Karpas-422 (cell line): Measurements from ENCODE around the gene ACTN1. TPM values are rescaled to one million over a fixed set of nuclear protein-coding genes. Genes with fewer than 3 reads are reported as not detected.

Experiments
- DNase-seq: peaks from one replicate; pipeline ENCODE4 v3.0.0-alpha.2; 2015
- H2AFZ ChIP-seq: fragments of 200-600 bp; sonication (generic); 2 replicates; pipeline ENCODE4 v1.6.1; 2014; ENCODE audit warnings: antibody characterized with exemption, low read length, mixed read lengths
- H3K27ac ChIP-seq: fragments of 200-600 bp; sonication (generic); 2 replicates; pipeline ENCODE4 v1.5.1; 2014; ENCODE audit warnings: mild to moderate bottlenecking, low read length, moderate library complexity
- H3K27me3 ChIP-seq: fragments of 200-600 bp; sonication (generic); 2 replicates; pipeline ENCODE4 v1.6.1; 2014; ENCODE audit warnings: low read length, mixed read lengths
- H3K36me3 ChIP-seq: fragments of 200-600 bp; sonication (generic); 2 replicates; pipeline ENCODE4 v1.6.1; 2014; ENCODE audit warnings: low read length, mixed read lengths; ENCODE audit not compliant: insufficient read depth
- H3K4me1 ChIP-seq: fragments of 200-600 bp; sonication (generic); 2 replicates; pipeline ENCODE4 v1.6.1; 2014; ENCODE audit warnings: mild to moderate bottlenecking, low read length, mixed read lengths
- H3K4me2 ChIP-seq: fragments of 200-600 bp; sonication (generic); 2 replicates; pipeline ENCODE4 v1.6.1; 2014; ENCODE audit warnings: low read length, low read depth, mild to moderate bottlenecking; ENCODE audit not compliant: poor library complexity, severe bottlenecking
- H3K4me3 ChIP-seq: fragments of 200-600 bp; sonication (generic); 2 replicates; pipeline ENCODE4 v1.5.1; 2014; ENCODE audit warnings: mild to moderate bottlenecking, antibody characterized with exemption, low read length, mixed read lengths
- H3K79me2 ChIP-seq: fragments of 200-600 bp; sonication (generic); 2 replicates; pipeline ENCODE4 v1.6.1; 2014; ENCODE audit warnings: mild to moderate bottlenecking, low read length, mixed read lengths
- H3K9ac ChIP-seq: fragments of 200-600 bp; sonication (generic); 2 replicates; pipeline ENCODE4 v1.6.0; 2014; ENCODE audit warnings: low read length
- H3K9me2 ChIP-seq: fragments of 200-600 bp; sonication (generic), shearing (Covaris generic); replicated peaks from 2 replicates; pipeline ENCODE4 v1.6.0; 2014; ENCODE audit warnings: mild to moderate bottlenecking, low read length, moderate library complexity; ENCODE audit not compliant: insufficient read depth
- H3K9me3 ChIP-seq: fragments of 300-700, 200-600 bp; sonication (generic); 2 replicates; pipeline ENCODE4 v1.6.1; 2014; ENCODE audit warnings: low read length, mixed read lengths
- H4K20me1 ChIP-seq: fragments of 200-600 bp; sonication (generic); 2 replicates; pipeline ENCODE4 v1.6.1; 2014; ENCODE audit warnings: mild to moderate bottlenecking, antibody characterized with exemption, low read length, low read depth; ENCODE audit not compliant: insufficient read depth
- total RNA-seq: library from RNA; depleted of rRNA; stranded (reverse); fragments of >200 nt; shearing (Covaris generic); gene quantifications from 2 replicates; pipeline ENCODE4 v1.2.3, GENCODE V29; 2014; ENCODE audit warnings: low replicate concordance

Gene ACTN1
- total RNA-seq, 1 experiment from 2014 or later = not detected

DNA sequence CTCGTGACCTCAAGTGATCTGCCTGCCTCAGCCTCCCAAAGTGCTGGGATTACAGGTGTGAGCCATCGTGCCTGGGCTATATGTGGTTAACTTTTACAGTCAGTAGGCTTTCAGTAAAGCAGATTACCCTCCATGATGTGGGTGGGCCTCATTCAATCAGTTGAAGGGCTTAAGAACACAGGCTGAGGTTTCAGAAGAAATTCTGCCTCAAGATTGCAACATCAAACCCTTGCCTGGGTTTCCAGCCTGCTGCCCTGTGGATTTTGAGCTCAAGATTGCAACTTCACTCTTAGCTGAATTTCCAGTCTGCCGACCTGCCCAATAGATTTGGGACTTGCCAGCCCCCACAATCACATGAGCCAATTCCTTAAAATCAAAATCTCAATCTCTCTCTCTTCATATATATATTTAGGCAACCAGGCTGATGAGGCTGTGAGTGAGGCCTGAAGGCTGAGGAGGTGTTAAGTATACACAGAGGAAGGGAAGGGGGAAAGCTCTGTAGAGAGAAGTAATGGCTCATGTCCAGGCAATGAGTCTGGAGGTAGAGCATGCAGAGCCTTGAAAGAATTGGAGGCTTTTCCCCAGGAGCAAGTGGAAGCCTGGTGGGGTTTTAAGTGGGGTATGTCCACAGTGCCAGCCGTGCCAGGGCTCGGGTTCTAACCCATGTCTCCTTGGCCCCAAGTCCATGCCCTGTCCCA is 33.3 kb upstream of the ACTN1 start:
- no peaks in the 10 kb centered on the region for H3K79me2 ChIP-seq
- no peak overlapping the region for H3K27ac ChIP-seq
- H3K36me3 ChIP-seq = no peaks in the 10 kb centered on the region
- H4K20me1 ChIP-seq = no peaks in the 10 kb centered on the region
- no peaks in the 10 kb centered on the region for H3K27me3 ChIP-seq
- H3K4me2 ChIP-seq = no peak overlapping the region
- H3K9ac ChIP-seq = no peak overlapping the region
- H3K4me3 ChIP-seq = no peak overlapping the region
- no peaks in the 10 kb centered on the region; the same call in 1 of the 2 replicates for H3K4me1 ChIP-seq
- H3K9me3 ChIP-seq = no peaks in the 10 kb centered on the region
- H3K9me2 ChIP-seq = no peaks in the 10 kb centered on the region
- DNase-seq = no peak
- H2AFZ ChIP-seq = no peak overlapping the region

DNA sequence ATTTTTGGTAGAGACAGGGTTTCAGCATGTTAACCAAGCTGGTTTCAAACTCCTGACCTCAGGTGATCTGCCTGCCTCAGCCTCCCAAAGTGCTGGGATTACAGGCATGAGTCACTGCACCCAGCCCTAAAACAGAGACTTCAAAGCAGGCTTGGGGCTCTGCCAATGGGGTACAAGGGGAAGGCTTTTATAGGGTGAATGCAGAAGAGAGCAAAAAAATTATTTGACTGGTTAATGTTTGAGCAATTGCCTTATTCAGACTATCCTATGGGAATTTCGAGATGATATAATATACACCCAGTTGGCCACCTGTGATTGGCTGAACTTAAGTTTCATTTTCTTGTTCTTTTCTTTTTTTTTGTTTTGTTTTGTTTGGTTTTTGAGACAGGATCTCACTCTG is 31.5 kb upstream of the ACTN1 start:
- Histone ChIP-seq H3K36me3 (no peaks in the 10 kb centered on the region), H3K9me2 (no peaks in the 10 kb centered on the region), H3K4me2 (no peak overlapping the region), H3K27me3 (0 out of 2 replicates have a peak, but pooled peaks cover 2% of the 10 kb centered on the region), H3K4me3 (no peak overlapping the region), H3K9ac (no peak overlapping the region), H2AFZ (no peak overlapping the region), H4K20me1 (no peaks in the 10 kb centered on the region), H3K4me1 (no peaks in the 10 kb centered on the region; the same call in 1 of the 2 replicates), H3K9me3 (no peaks in the 10 kb centered on the region), H3K79me2 (no peaks in the 10 kb centered on the region), H3K27ac (no peak overlapping the region)
- no peak for DNase-seq

DNA sequence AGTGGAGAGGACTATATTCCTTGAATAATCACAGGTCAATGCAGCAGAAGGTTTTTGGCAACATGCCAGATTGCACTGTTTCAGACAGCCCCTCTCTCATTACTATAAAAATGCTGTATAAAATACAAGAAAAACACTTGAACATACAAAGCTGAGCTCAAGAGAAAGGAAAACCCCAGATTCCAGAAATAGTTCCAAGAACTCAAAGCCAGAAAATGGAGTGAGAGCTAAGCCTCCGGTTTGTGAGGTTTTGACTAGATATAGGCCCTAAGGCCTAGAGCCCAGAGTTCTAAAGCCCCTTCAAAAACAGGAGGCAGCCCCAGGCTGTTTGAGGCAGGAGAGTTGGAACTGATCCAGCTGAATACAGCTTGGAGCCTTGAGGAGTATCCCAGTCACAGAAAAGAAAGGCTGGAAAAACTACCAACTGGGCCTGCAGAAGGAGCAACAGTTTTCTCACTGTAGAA is 29.4 kb upstream of the ACTN1 start:
- Histone ChIP-seq H3K36me3 (no peaks in the 10 kb centered on the region), H3K4me1 (no peaks in the 10 kb centered on the region), H3K79me2 (no peaks in the 10 kb centered on the region), H3K9ac (no peak overlapping the region), H2AFZ (no peak overlapping the region), H3K4me2 (no peak overlapping the region), H3K27ac (no peak overlapping the region), H3K9me2 (no peaks in the 10 kb centered on the region), H3K4me3 (no peak overlapping the region), H4K20me1 (0 out of 2 replicates have a peak, but pooled peaks cover 3% of the 10 kb centered on the region), H3K27me3 (0 out of 2 replicates have a peak, but pooled peaks cover 2% of the 10 kb centered on the region), H3K9me3 (no peaks in the 10 kb centered on the region)
- DNase-seq = no peak

DNA sequence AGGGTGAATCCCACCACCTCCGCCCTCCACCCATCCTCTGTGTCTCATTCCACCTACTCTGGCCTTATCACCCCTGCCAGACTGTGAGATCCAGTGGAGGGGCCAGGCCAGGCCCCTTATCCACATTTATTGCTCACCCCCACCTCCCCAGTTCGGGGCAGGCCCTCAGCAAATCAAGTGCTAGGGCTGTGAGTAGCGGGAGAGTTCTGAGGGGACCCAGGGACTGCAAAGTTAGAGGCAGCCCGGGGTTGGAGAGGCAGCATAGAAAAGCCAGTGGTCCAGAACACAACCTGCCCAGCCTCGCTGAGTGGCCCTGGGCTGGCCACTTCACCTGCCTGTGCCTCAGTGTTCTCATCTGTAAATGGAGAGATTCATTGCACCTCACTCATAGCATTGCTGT is 27.2 kb upstream of the ACTN1 start:
- Histone ChIP-seq H3K36me3 (no peaks in the 10 kb centered on the region), H3K9me2 (no peaks in the 10 kb centered on the region), H3K9me3 (no peaks in the 10 kb centered on the region), H4K20me1 (0 out of 2 replicates have a peak, but pooled peaks cover 3% of the 10 kb centered on the region), H3K27me3 (0 out of 2 replicates have a peak, but pooled peaks cover 2% of the 10 kb centered on the region), H3K4me3 (no peak overlapping the region), H3K4me2 (no peak overlapping the region), H3K79me2 (no peaks in the 10 kb centered on the region), H3K4me1 (no peaks in the 10 kb centered on the region), H2AFZ (no peak overlapping the region), H3K27ac (no peak overlapping the region), H3K9ac (no peak overlapping the region)
- DNase-seq = no peak

- DNase-seq = no peak
- Histone ChIP-seq H3K9ac (no peak overlapping the region), H3K9me2 (no peaks in the 10 kb centered on the region), H4K20me1 (0 out of 2 replicates have a peak, but pooled peaks cover 3% of the 10 kb centered on the region), H3K4me3 (no peak overlapping the region), H3K9me3 (no peaks in the 10 kb centered on the region), H3K27ac (no peak overlapping the region), H3K27me3 (0 out of 2 replicates have a peak, but pooled peaks cover 2% of the 10 kb centered on the region), H3K4me2 (no peak overlapping the region), H3K36me3 (no peaks in the 10 kb centered on the region), H3K79me2 (no peaks in the 10 kb centered on the region), H2AFZ (no peak overlapping the region), H3K4me1 (no peaks in the 10 kb centered on the region)
Observed at GRCh38 chr14:69005432-69006148, 26.5 kb upstream of the ACTN1 start.

- no peaks in the 10 kb centered on the region for H3K9me3 ChIP-seq
- 0 out of 2 replicates have a peak, but pooled peaks cover 2% of the 10 kb centered on the region for H3K27me3 ChIP-seq
- 0 out of 2 replicates have a peak, but pooled peaks cover 3% of the 10 kb centered on the region for H4K20me1 ChIP-seq
- H3K9ac ChIP-seq = no peak overlapping the region
- no peaks in the 10 kb centered on the region for H3K36me3 ChIP-seq
- no peak overlapping the region for H2AFZ ChIP-seq
- no peak overlapping the region for H3K4me3 ChIP-seq
- no peak for DNase-seq
- no peak overlapping the region for H3K4me2 ChIP-seq
- H3K4me1 ChIP-seq = no peaks in the 10 kb centered on the region
- H3K9me2 ChIP-seq = no peaks in the 10 kb centered on the region
- H3K79me2 ChIP-seq = no peaks in the 10 kb centered on the region
- no peak overlapping the region for H3K27ac ChIP-seq
Observed at GRCh38 chr14:69004731-69005431, 25.8 kb upstream of the ACTN1 start.

GRCh38 chr14:69003626-69004025 is 24.5 kb upstream of the ACTN1 start:
- H3K4me2 ChIP-seq = no peak overlapping the region
- H4K20me1 ChIP-seq = 0 out of 2 replicates have a peak, but pooled peaks cover 3% of the 10 kb centered on the region
- no peaks in the 10 kb centered on the region for H3K79me2 ChIP-seq
- H3K9me3 ChIP-seq = no peaks in the 10 kb centered on the region
- H3K27me3 ChIP-seq = 0 out of 2 replicates have a peak, but pooled peaks cover 2% of the 10 kb centered on the region
- no peak overlapping the region for H3K9ac ChIP-seq
- no peak overlapping the region for H3K4me3 ChIP-seq
- no peaks in the 10 kb centered on the region for H3K4me1 ChIP-seq
- H2AFZ ChIP-seq = no peak overlapping the region
- no peak overlapping the region for H3K27ac ChIP-seq
- DNase-seq = no peak
- H3K9me2 ChIP-seq = no peaks in the 10 kb centered on the region
- H3K36me3 ChIP-seq = no peaks in the 10 kb centered on the region

DNA sequence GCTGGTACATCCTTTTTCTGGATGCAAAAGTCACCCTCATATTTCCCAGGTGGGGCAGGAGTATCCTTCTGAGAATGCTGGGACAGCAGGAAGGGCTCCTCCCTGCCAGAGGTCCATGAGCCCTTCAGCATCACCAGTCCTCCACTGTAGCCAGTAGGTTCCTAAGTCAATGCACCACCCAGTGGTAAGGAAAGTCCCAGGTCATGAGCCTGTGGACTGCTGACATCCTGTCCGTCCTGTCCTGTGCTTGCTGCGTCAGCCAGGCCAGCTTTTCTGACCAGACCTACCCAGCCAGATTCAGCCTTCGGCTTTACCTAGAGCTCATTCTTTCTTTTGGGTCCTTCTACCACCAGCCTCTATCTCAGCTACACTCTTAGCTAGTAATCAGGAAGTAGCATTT is 23.0 kb upstream of the ACTN1 start:
- Histone ChIP-seq H3K9me2 (no peaks in the 10 kb centered on the region), H3K36me3 (no peaks in the 10 kb centered on the region), H3K4me3 (no peak overlapping the region), H3K27ac (no peak overlapping the region), H3K27me3 (0 out of 2 replicates have a peak, but pooled peaks cover 2% of the 10 kb centered on the region), H3K9ac (no peak overlapping the region), H3K4me2 (no peak overlapping the region), H3K9me3 (no peaks in the 10 kb centered on the region), H3K4me1 (no peaks in the 10 kb centered on the region), H3K79me2 (no peaks in the 10 kb centered on the region), H2AFZ (no peak overlapping the region), H4K20me1 (0 out of 2 replicates have a peak, but pooled peaks cover 3% of the 10 kb centered on the region)
- no peak for DNase-seq
